HG03196 (cell line): ENCODE data around the gene GZMM.

Experiments used
- ATAC-seq: cut with Tn5 transposase; IDR thresholded peaks from one replicate; pipeline ENCODE4 v1.9.1; 2021; ENCODE audit not compliant: unreplicated experiment

Gene GZMM

GRCh38 chr19:533364-534058 lies 10.3 kb upstream of the GZMM start:
- no peak for ATAC-seq

DNA sequence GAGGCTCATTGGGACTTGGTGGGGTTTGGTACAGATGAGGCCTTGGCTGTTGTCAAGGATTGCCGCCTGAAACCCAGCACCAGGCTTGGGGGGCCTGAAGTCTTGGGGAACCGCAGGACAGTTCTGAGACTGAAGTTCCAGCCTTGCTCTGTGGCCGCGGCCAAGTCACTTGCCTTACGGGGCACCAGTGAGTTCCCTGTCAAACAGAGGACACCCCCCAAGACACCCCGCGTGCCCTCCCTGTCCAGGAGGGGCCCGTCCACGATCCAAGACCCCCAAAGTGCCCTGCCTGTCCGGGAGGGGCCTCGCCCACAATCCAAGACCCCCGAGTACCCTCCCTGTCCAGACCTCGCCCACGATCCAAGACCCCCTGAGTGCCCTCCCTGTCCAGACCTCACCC lies 9.8 kb upstream of the GZMM start:
- ATAC-seq: no peak

- ATAC-seq: no peak
These were observed 8.6 kb upstream of the GZMM start for GRCh38 chr19:535017-535835.

GRCh38 chr19:536031-536880 lies 7.6 kb upstream of the GZMM start:
- ATAC-seq: no peak

GRCh38 chr19:536881-537404 lies 6.9 kb upstream of the GZMM start:
- no peak for ATAC-seq

DNA sequence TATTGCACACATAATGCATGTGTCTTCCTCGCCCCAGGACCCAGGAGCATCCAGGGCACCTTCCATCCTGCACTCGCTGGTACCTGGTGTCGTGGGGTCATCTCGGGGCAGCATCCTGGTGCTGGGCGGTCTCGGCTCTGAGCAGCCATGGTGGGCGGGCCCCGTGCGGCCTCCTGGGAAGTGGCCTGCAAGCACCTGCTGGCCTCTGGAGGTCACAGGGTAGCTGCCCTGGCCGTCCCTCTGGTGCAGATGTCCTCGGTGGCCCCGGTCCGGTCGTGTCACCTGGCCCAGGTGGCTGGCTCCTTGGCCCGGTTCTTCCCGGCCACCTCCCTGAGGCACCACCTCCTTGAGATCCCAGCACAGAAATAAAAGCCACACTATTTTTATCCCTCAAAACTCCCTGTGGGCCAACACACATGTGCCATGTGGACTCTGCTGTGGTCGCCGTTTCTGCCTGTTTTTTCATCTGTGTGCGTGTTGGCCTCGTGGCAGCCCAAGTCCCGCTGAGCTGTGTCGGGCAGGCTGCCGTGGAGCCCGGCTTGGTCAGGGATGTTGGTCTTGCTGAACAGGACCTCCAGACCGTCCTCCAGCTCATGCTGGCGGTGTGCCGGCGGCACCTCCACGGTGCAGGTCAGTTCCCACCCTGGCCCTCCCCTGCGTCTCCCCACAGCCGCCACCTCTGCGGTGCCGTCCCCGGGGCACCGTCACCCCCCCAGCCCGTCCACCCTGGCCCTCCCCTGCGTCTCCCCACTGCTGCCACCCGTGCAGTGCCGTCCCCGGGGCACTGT lies 5.0 kb upstream of the GZMM start:
- ATAC-seq: no peak

- no peak for ATAC-seq
These were observed 4.3 kb upstream of the GZMM start for GRCh38 chr19:539429-540030.

GRCh38 chr19:540867-541637 lies 2.8 kb upstream of the GZMM start:
- no peak for ATAC-seq

GRCh38 chr19:541699-542098 lies 2.2 kb upstream of the GZMM start:
- ATAC-seq: no peak

GRCh38 chr19:542173-542866 lies 1.5 kb upstream of the GZMM start:
- ATAC-seq: no peak

DNA sequence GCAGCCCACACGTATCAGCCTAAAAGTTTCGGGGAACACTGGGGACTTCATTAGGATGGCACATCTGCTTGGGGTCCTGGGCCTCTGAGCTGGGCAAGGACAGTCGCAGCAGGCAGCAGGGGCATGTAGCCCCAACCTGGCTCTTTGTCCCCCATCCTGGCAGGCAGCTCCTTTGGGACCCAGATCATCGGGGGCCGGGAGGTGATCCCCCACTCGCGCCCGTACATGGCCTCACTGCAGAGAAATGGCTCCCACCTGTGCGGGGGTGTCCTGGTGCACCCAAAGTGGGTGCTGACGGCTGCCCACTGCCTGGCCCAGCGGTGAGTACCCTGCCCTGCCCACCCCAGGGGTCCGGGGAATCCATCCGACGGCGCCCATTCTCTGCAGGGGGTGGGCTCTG lies 3.3 kb downstream of the GZMM start:
- ATAC-seq: no peak

DNA sequence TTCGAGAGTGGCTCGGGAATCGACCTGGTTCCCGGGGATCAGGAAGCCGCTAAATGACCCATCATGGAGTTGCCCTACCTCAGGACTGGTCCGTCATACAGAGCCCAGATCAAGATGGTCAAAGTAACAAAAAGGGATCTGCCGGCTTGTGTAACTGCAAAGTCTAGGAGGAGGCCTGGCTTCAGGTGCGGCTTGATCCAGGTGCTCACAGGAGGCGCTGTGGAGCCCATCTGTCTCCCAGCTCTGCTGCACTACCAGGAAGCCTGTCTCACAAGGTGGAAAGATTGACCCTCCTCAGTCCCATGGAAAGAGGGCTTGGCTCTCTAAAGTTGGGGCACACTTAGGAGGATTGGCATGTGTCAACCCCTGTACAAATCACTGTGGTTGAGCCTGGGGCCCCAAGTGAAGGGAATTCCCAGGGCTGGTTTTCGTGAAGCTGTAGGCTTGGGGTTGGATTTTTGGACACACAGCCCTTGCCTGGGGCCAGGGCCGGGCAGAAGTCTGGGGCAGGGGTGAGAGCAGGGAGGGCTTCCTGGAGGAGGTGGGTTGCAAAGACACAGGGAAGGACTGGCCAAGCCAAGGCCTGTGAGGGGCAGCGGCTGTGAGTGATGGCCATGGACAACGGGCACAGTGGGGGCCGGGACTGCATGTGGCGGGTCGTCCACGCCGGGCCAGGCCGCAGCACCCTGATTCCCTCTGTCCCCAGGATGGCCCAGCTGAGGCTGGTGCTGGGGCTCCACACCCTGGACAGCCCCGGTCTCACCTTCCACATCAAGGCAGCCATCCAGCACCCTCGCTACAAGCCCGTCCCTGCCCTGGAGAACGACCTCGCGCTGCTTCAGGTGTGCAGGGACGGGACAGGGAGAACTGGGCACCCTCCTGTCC lies 4.2 kb downstream of the GZMM start:
- no peak for ATAC-seq

DNA sequence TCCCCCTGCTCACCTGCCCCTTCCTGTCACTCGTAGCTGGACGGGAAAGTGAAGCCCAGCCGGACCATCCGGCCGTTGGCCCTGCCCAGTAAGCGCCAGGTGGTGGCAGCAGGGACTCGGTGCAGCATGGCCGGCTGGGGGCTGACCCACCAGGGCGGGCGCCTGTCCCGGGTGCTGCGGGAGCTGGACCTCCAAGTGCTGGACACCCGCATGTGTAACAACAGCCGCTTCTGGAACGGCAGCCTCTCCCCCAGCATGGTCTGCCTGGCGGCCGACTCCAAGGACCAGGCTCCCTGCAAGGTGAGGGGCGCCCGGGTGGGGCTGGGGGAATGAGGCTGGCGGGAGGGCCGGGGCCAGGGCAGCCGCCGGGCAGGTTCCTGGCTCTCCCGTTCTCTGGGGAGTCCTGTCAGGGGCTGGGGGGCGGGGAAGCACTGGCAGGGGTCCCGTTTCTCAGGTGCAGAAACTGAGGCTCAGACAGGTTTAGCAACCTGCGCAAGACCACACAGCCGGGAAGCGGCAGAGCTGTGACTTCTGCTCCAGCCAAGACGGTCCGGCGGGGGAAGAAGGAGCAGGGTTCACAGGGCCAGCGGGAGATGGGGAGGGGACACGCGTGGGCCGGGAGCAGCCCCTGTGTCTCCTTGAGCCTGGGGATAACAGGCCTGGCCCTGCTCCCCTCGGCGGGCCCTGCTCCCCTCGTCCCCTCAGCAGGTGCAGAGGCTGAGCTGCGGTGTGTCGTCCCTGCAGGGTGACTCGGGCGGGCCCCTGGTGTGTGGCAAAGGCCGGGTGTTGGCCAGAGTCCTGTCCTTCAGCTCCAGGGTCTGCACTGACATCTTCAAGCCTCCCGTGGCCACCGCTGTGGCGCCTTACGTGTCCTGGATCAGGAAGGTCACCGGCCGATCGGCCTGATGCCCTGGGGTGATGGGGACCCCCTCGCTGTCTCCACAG lies 5.3 kb downstream of the GZMM start:
- no peak for ATAC-seq

- ATAC-seq: no peak
These were observed 11.0 kb downstream of the GZMM start for GRCh38 chr19:554817-555216.

DNA sequence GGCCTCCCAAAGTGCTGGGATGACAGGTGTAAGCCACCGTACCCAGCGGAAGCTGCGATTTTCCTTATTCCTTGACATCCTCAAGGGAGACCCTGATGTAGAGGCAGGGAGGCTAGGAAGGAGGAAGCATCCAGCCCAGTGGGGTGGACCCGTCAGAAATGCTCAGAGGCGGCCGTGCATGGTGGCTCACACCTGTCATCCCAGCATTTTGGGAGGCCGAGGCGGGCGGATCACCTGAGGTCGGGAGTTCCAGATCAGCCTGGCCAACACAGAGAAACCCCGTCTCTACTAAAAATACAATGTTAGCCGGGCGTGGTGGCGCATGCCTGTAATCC lies 11.6 kb downstream of the GZMM start:
- no peak for ATAC-seq

GRCh38 chr19:556611-557382 lies 12.9 kb downstream of the GZMM start:
- no peak for ATAC-seq
